Suprapubic skin (tissue), 4 donors: ENCODE data around the gene BACE1.

Source experiments
- EP300 ChIP-seq: sonication (generic); formaldehyde crosslinking; IDR thresholded peaks from one replicate; pipeline ENCODE4 v1.6.1; 2017; ENCODE audit warnings: antibody characterized with exemption
- POLR2A ChIP-seq, 2 donors: fragments of 450-650 bp; IDR thresholded peaks; one replicate each; pipeline ENCODE4 v1.6.1; 2017; ENCODE audit warnings: antibody characterized with exemption in 2 of 2, mild to moderate bottlenecking in 2 of 2, moderate library complexity in 2 of 2
- POLR2AphosphoS5 ChIP-seq, 3 donors: sonication (generic); formaldehyde crosslinking; IDR thresholded peaks; one replicate each; pipeline ENCODE4 v1.6.1; 2017; ENCODE audit warnings: antibody characterized with exemption in 3 of 3
- TF ChIP-seq, protein P1 (sequence below), 2 donors: fragments of 200-600 bp in 1 of 2; fragments of 450-650 bp in 1 of 2; sonication (generic) in 1 of 2; IDR thresholded peaks; one replicate each; pipeline ENCODE4 v1.5.1; 2016 to 2019; ENCODE audit warnings: antibody characterized with exemption in 2 of 2, mild to moderate bottlenecking in 1 of 2, moderate library complexity in 1 of 2

DNA sequence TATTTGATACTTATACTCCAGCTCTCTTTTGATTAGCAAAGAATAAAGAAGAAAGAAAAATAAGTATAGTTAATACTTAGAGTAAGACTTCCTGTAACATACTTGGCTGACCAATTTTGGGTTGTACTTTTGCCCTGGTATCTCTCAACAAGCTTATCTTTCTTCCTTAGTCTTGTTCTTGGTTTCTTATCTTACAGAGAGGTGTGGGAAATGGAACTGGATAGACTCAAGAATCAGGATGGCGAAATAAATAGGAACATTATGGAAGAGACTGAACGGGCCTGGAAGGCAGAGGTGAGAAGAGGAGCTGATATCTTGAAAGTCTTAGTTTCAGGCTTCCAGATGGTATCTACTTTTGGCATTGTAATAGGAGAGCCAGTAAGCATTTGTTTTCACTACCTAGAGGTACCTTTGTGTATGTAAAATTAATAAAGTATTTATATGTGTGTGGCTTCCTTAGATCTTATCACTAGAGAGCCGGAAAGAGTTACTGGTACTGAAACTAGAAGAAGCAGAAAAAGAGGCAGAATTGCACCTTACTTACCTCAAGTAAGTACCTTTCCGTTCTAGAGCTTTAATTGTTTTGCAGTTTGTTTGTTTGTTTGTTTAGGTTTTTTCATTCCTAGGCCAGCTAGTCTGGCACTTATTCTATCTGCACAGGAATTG, 36.2 kb downstream of the BACE1 start:
- TF ChIP-seq POLR2A (IDR thresholded peaks at IDR 0.05) (no peak), POLR2AphosphoS5 (IDR thresholded peaks at IDR 0.05) (no peak), EP300 (no peak)
- TF ChIP-seq, protein P1, sequence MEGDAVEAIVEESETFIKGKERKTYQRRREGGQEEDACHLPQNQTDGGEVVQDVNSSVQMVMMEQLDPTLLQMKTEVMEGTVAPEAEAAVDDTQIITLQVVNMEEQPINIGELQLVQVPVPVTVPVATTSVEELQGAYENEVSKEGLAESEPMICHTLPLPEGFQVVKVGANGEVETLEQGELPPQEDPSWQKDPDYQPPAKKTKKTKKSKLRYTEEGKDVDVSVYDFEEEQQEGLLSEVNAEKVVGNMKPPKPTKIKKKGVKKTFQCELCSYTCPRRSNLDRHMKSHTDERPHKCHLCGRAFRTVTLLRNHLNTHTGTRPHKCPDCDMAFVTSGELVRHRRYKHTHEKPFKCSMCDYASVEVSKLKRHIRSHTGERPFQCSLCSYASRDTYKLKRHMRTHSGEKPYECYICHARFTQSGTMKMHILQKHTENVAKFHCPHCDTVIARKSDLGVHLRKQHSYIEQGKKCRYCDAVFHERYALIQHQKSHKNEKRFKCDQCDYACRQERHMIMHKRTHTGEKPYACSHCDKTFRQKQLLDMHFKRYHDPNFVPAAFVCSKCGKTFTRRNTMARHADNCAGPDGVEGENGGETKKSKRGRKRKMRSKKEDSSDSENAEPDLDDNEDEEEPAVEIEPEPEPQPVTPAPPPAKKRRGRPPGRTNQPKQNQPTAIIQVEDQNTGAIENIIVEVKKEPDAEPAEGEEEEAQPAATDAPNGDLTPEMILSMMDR (IDR thresholded peaks at IDR 0.05): no peak
